Measurements from ENCODE around the gene SLC25A51.
"Not testable (repeated sequence)": the region's sequence is repeated elsewhere in the genome, so short reads cannot be mapped to it uniquely, and the experiment has no call there.

The SLC25A51 gene

GRCh38 chr9:37887977-37888583, 15.8 kb downstream of the SLC25A51 start:
- DNase-seq (ENCODE audit: low spot score in 2 of 2); H3K27ac Mint-ChIP-seq; H3K27me3 Mint-ChIP-seq; H3K4me1 Mint-ChIP-seq; H3K9me3 Mint-ChIP-seq; H3K4me3 Mint-ChIP-seq; ATAC-seq (ENCODE audit: low read depth): not testable (repeated sequence)
- H3K36me3 Mint-ChIP-seq = peaks cover 32% of the 10 kb centered on the region

GRCh38 chr9:37880916-37881479, 22.9 kb downstream of the SLC25A51 start:
- H3K9me3 Mint-ChIP-seq = no peaks in the 10 kb centered on the region
- no peak overlapping the region for H3K27ac Mint-ChIP-seq
- H3K27me3 Mint-ChIP-seq = no peaks in the 10 kb centered on the region
- H3K4me3 Mint-ChIP-seq = no peak overlapping the region
- H3K4me1 Mint-ChIP-seq = peaks cover 3% of the 10 kb centered on the region
- no peak for ATAC-seq (ENCODE audit: low read depth)
- DNase-seq (ENCODE audit: low spot score in 2 of 2) = no peak
- H3K36me3 Mint-ChIP-seq = peaks cover 23% of the 10 kb centered on the region

DNA sequence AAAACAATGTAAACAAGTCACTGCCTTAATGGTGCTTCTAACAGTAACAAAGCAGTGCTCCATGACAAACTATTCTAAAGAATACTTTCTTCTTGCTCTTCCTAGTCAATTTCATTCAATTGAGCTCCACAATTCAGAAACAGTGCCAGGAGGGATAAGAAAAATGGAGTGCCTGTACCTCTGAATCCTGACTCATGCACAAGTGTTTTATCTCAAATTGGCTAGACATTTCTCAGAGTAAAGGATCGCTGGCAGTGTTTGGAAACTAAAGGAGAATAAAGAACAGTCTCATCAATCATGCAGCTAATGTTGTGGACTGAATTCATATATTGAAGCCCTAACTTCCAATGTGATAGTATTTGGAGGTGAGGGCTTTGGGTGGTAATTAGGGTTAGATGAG, 27.6 kb downstream of the SLC25A51 start:
- no peak overlapping the region for H3K27ac Mint-ChIP-seq
- H3K36me3 Mint-ChIP-seq = peaks cover 17% of the 10 kb centered on the region
- DNase-seq (ENCODE audit: low spot score in 2 of 2) = no peak
- peaks cover 3% of the 10 kb centered on the region for H3K4me1 Mint-ChIP-seq
- ATAC-seq (ENCODE audit: low read depth) = no peak
- H3K9me3 Mint-ChIP-seq = no peaks in the 10 kb centered on the region
- H3K4me3 Mint-ChIP-seq = no peak overlapping the region
- H3K27me3 Mint-ChIP-seq = no peaks in the 10 kb centered on the region

GRCh38 chr9:37873955-37874354, 30.0 kb downstream of the SLC25A51 start:
- no peak for DNase-seq (ENCODE audit: low spot score in 2 of 2)
- no peaks in the 10 kb centered on the region for H3K9me3 Mint-ChIP-seq
- H3K27me3 Mint-ChIP-seq = no peaks in the 10 kb centered on the region
- no peaks in the 10 kb centered on the region for H3K4me1 Mint-ChIP-seq
- no peak for ATAC-seq (ENCODE audit: low read depth)
- H3K27ac Mint-ChIP-seq = no peak overlapping the region
- peaks cover 9% of the 10 kb centered on the region for H3K36me3 Mint-ChIP-seq
- no peak overlapping the region for H3K4me3 Mint-ChIP-seq

DNA sequence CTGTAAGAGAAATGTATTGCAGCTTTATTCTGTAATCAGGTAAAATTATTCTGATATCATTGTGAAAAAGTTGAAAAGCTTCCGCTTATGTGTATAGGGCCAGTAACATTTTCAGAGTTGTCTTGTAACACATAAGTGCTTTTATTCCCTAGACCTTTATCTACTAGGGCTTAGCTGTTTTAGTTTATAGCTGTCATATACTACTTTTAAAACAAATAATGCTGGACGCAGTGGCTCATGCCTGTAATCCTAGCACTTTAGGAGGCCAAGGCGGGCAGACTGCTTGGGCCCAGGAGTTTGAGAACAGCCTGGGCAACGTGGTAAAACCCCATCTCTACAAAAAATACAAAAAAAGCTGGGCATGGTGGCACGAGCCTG, 33.1 kb downstream of the SLC25A51 start:
- no peak for ATAC-seq (ENCODE audit: low read depth)

GRCh38 chr9:37870081-37870798, 33.7 kb downstream of the SLC25A51 start:
- Mint-ChIP-seq H3K27ac (no peak overlapping the region), H3K4me3 (no peak overlapping the region), H3K4me1 (no peaks in the 10 kb centered on the region), H3K36me3 (no peaks in the 10 kb centered on the region), H3K9me3 (no peaks in the 10 kb centered on the region), H3K27me3 (no peaks in the 10 kb centered on the region)
- DNase-seq (ENCODE audit: low spot score in 2 of 2) (no peak), ATAC-seq (ENCODE audit: low read depth) (no peak)

More for the DNA sequence above, 33.1 kb downstream of the SLC25A51 start:
- H3K4me1 Mint-ChIP-seq = no peaks in the 10 kb centered on the region
- no peak overlapping the region for H3K27ac Mint-ChIP-seq
- H3K9me3 Mint-ChIP-seq = no peaks in the 10 kb centered on the region
- H3K36me3 Mint-ChIP-seq = no peaks in the 10 kb centered on the region
- no peaks in the 10 kb centered on the region for H3K27me3 Mint-ChIP-seq
- no peak for DNase-seq (ENCODE audit: low spot score in 2 of 2)
- no peak overlapping the region for H3K4me3 Mint-ChIP-seq

GRCh38 chr9:37862530-37862929, 41.4 kb downstream of the SLC25A51 start:
- peaks cover 14% of the 10 kb centered on the region for H3K36me3 Mint-ChIP-seq
- no peaks in the 10 kb centered on the region for H3K27me3 Mint-ChIP-seq
- no peaks in the 10 kb centered on the region for H3K9me3 Mint-ChIP-seq
- H3K4me3 Mint-ChIP-seq = no peak overlapping the region
- ATAC-seq (ENCODE audit: low read depth) = no peak
- no peak for DNase-seq (ENCODE audit: low spot score in 2 of 2)
- H3K4me1 Mint-ChIP-seq = peaks cover 2% of the 10 kb centered on the region
- H3K27ac Mint-ChIP-seq = no peak overlapping the region

- Mint-ChIP-seq H3K9me3 (no peaks in the 10 kb centered on the region), H3K27ac (no peak overlapping the region), H3K27me3 (no peaks in the 10 kb centered on the region), H3K4me3 (no peak overlapping the region), H3K4me1 (peaks cover 2% of the 10 kb centered on the region), H3K36me3 (peaks cover 20% of the 10 kb centered on the region)
- DNase-seq (ENCODE audit: low spot score in 2 of 2) = no peak
- ATAC-seq (ENCODE audit: low read depth) = no peak
These were observed 44.9 kb downstream of the SLC25A51 start for GRCh38 chr9:37859043-37859442.

DNA sequence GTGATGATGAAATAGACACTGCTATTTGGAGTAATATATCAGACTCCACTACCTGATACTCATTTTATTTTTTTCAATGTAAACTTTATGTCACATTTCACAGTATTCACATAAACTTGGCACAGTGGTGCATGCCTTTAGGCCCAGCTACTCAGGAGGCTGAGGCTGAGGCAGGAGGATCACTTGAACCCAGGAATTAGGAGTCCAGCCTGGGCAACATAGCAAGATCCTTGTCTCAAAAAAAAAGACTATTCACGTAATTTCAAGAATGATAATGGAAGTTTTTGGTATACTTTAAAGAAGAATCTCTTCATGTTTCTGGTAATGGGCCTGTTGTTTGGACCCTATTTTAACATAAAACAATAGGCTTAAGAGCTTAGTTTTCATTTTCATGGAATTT, 47.4 kb downstream of the SLC25A51 start:
- DNase-seq (ENCODE audit: low spot score in 2 of 2) (no peak), ATAC-seq (ENCODE audit: low read depth) (no peak)
- Mint-ChIP-seq H3K27me3 (no peaks in the 10 kb centered on the region), H3K36me3 (peaks cover 15% of the 10 kb centered on the region), H3K27ac (no peak overlapping the region), H3K4me1 (peaks cover under 1% of the 10 kb centered on the region), H3K9me3 (no peaks in the 10 kb centered on the region), H3K4me3 (no peak overlapping the region)

GRCh38 chr9:37852222-37852621, 51.7 kb downstream of the SLC25A51 start:
- no peaks in the 10 kb centered on the region for H3K4me1 Mint-ChIP-seq
- no peaks in the 10 kb centered on the region for H3K9me3 Mint-ChIP-seq
- no peak overlapping the region for H3K4me3 Mint-ChIP-seq
- H3K27ac Mint-ChIP-seq = no peak overlapping the region
- no peak for DNase-seq (ENCODE audit: low spot score in 2 of 2)
- no peak for ATAC-seq (ENCODE audit: low read depth)
- H3K36me3 Mint-ChIP-seq = peaks cover 5% of the 10 kb centered on the region
- no peaks in the 10 kb centered on the region for H3K27me3 Mint-ChIP-seq

GRCh38 chr9:37840560-37841194, 63.2 kb downstream of the SLC25A51 start:
- DNase-seq (ENCODE audit: low spot score in 2 of 2) = no peak
- peaks cover 4% of the 10 kb centered on the region for H3K36me3 Mint-ChIP-seq
- H3K9me3 Mint-ChIP-seq = no peaks in the 10 kb centered on the region
- H3K27me3 Mint-ChIP-seq = no peaks in the 10 kb centered on the region
- ATAC-seq (ENCODE audit: low read depth) = no peak
- H3K27ac Mint-ChIP-seq = no peak overlapping the region
- H3K4me1 Mint-ChIP-seq = no peaks in the 10 kb centered on the region
- H3K4me3 Mint-ChIP-seq = no peak overlapping the region

DNA sequence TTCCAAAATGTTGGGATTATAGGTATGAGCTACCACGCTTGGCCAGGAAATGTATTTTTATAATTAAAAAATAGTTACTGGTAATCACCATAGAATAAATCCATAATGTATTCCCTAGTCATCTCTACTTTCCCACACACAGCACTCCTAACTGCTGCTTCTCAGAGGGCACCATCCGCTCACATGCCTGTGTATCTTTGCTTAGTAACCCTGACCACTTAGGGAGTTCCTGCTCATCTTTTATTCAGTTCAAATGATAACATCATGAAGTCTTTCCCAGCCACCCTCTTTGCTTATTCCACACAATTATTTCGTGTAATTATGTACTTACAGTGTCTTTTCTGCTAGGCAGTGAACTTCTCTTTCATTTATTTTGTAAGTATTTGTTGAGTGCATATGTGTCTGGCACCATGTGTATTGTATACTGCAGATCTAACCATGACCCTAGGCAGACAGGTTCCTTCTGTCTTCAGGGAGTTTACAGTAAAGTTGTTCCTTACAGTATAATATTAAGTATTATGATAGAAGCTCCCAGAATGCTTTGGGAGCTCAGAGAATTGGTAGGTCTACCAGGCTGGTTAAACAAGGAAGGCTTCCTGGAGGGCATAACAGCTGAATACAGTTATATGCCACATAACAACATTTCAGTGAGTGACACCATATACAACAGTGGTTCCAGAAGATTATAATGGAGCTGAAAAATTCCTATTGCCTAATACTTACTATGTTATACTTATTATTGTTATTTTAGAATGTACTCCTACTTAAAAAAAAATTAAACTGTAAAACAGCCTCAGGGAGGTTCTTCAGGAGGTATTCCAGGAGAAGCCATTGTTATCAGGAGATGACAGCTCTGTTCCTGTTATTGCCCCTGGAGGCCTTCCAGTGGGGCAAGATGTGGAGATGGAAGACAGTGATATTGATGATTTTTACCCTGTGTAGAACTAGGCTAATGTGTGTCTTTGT, 64.1 kb downstream of the SLC25A51 start:
- DNase-seq (ENCODE audit: low spot score in 2 of 2) = no peak
- Mint-ChIP-seq H3K27me3 (no peaks in the 10 kb centered on the region), H3K36me3 (peaks cover 4% of the 10 kb centered on the region), H3K27ac (no peak overlapping the region), H3K9me3 (no peaks in the 10 kb centered on the region), H3K4me1 (no peaks in the 10 kb centered on the region), H3K4me3 (no peak overlapping the region)
- ATAC-seq (ENCODE audit: low read depth) = no peak

All from memory B cell (primary cell).